Measurements from ENCODE around the gene PHOX2B.
"Not testable (repeated sequence)": the region's sequence is repeated elsewhere in the genome, so short reads cannot be mapped to it uniquely, and the experiment has no call there.

PHOX2B gene

GRCh38 chr4:41744572-41745291 lies 3.8 kb downstream of the PHOX2B start:
- no peak overlapping the region for H3K27ac ChIP-seq
- no peak overlapping the region for H2AFZ ChIP-seq (ENCODE audit: low read depth)
- TF ChIP-seq, protein P1, sequence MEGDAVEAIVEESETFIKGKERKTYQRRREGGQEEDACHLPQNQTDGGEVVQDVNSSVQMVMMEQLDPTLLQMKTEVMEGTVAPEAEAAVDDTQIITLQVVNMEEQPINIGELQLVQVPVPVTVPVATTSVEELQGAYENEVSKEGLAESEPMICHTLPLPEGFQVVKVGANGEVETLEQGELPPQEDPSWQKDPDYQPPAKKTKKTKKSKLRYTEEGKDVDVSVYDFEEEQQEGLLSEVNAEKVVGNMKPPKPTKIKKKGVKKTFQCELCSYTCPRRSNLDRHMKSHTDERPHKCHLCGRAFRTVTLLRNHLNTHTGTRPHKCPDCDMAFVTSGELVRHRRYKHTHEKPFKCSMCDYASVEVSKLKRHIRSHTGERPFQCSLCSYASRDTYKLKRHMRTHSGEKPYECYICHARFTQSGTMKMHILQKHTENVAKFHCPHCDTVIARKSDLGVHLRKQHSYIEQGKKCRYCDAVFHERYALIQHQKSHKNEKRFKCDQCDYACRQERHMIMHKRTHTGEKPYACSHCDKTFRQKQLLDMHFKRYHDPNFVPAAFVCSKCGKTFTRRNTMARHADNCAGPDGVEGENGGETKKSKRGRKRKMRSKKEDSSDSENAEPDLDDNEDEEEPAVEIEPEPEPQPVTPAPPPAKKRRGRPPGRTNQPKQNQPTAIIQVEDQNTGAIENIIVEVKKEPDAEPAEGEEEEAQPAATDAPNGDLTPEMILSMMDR (conservative IDR thresholded peaks at IDR 0.05; ENCODE audit: low read depth, low read length), result no peak
- H3K27me3 ChIP-seq (ENCODE audit: insufficient read depth, low read depth), result no peaks in the 10 kb centered on the region
- H3K36me3 ChIP-seq (ENCODE audit: insufficient read depth), result no peaks in the 10 kb centered on the region
- no peak overlapping the region for H3K4me2 ChIP-seq
- no peak overlapping the region for H3K4me3 ChIP-seq (IDR thresholded peaks at IDR 0.05; ENCODE audit: insufficient read depth, low read depth, low read length)
- H3K79me2 ChIP-seq (ENCODE audit: insufficient read depth, low read depth), result no peaks in the 10 kb centered on the region
- H3K9ac ChIP-seq, result no peak overlapping the region
- H3K4me1 ChIP-seq (ENCODE audit: low read depth, poor library complexity, severe bottlenecking), result no peaks in the 10 kb centered on the region
- no peaks in the 10 kb centered on the region for H4K20me1 ChIP-seq (ENCODE audit: insufficient read depth)

GRCh38 chr4:41741354-41741753 lies 7.2 kb downstream of the PHOX2B start:
- Histone ChIP-seq H3K9ac (no peak overlapping the region), H4K20me1 (ENCODE audit: insufficient read depth) (no peaks in the 10 kb centered on the region), H3K27me3 (ENCODE audit: insufficient read depth, low read depth) (no peaks in the 10 kb centered on the region), H3K27ac (no peak overlapping the region), H3K79me2 (ENCODE audit: insufficient read depth, low read depth) (no peaks in the 10 kb centered on the region), H2AFZ (ENCODE audit: low read depth) (no peak overlapping the region), H3K4me2 (no peak overlapping the region), H3K4me1 (ENCODE audit: low read depth, poor library complexity, severe bottlenecking) (no peaks in the 10 kb centered on the region), H3K36me3 (ENCODE audit: insufficient read depth) (no peaks in the 10 kb centered on the region), H3K4me3 (IDR thresholded peaks at IDR 0.05; ENCODE audit: insufficient read depth, low read depth, low read length) (no peak overlapping the region)
- TF ChIP-seq, protein P1 (conservative IDR thresholded peaks at IDR 0.05; ENCODE audit: low read depth, low read length), result no peak

- H3K4me1 ChIP-seq (ENCODE audit: low read depth, poor library complexity, severe bottlenecking); H3K36me3 ChIP-seq (ENCODE audit: insufficient read depth); H3K27me3 ChIP-seq (ENCODE audit: insufficient read depth, low read depth); H3K4me2 ChIP-seq; H3K27ac ChIP-seq; H2AFZ ChIP-seq (ENCODE audit: low read depth); H3K9ac ChIP-seq; H3K79me2 ChIP-seq (ENCODE audit: insufficient read depth, low read depth); H3K4me3 ChIP-seq (IDR thresholded peaks at IDR 0.05; ENCODE audit: insufficient read depth, low read depth, low read length); H4K20me1 ChIP-seq (ENCODE audit: insufficient read depth): not testable (repeated sequence)
These were observed 11.0 kb downstream of the PHOX2B start for GRCh38 chr4:41737491-41737890.

GRCh38 chr4:41734371-41734770 lies 14.2 kb downstream of the PHOX2B start:
- Histone ChIP-seq H3K27ac (no peak overlapping the region), H3K4me3 (IDR thresholded peaks at IDR 0.05; ENCODE audit: insufficient read depth, low read depth, low read length) (no peak overlapping the region), H3K9ac (no peak overlapping the region), H3K27me3 (ENCODE audit: insufficient read depth, low read depth) (no peaks in the 10 kb centered on the region), H3K36me3 (ENCODE audit: insufficient read depth) (no peaks in the 10 kb centered on the region), H4K20me1 (ENCODE audit: insufficient read depth) (no peaks in the 10 kb centered on the region), H2AFZ (ENCODE audit: low read depth) (no peak overlapping the region), H3K79me2 (ENCODE audit: insufficient read depth, low read depth) (no peaks in the 10 kb centered on the region), H3K4me1 (ENCODE audit: low read depth, poor library complexity, severe bottlenecking) (no peaks in the 10 kb centered on the region), H3K4me2 (no peak overlapping the region)
- TF ChIP-seq, protein P1 (conservative IDR thresholded peaks at IDR 0.05; ENCODE audit: low read depth, low read length), result no peak

DNA sequence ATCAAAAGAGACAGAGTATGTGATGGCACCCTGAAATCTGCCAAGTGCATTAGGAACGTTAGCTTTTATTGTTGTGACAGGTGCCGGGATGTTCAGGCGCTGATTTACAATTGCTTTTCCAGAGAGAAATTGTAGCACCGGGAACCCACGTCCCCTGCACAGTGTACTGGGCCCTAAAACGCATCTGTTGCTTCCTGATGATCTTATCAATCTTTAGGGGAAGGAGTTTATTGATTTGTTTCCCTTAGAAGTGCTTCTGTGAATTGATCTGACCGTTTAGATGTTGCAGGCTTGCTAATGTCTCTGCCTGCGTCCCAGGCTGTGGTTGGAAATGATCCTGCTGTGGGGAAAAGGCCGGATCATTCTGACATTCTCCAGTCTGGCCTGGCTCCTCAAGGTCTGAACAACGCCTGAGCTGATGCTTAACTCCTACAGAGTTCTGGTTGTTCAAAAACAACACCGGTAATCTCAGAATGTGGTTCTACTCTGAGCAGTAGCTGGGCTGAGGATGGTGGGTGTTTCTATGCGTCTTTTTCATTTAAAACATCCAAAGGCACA lies 16.9 kb downstream of the PHOX2B start:
- no peaks in the 10 kb centered on the region for H3K4me1 ChIP-seq (ENCODE audit: low read depth, poor library complexity, severe bottlenecking)
- no peaks in the 10 kb centered on the region for H3K79me2 ChIP-seq (ENCODE audit: insufficient read depth, low read depth)
- TF ChIP-seq, protein P1 (conservative IDR thresholded peaks at IDR 0.05; ENCODE audit: low read depth, low read length), result no peak
- no peak overlapping the region for H3K27ac ChIP-seq
- H3K27me3 ChIP-seq (ENCODE audit: insufficient read depth, low read depth), result no peaks in the 10 kb centered on the region
- no peaks in the 10 kb centered on the region for H3K36me3 ChIP-seq (ENCODE audit: insufficient read depth)
- no peaks in the 10 kb centered on the region for H4K20me1 ChIP-seq (ENCODE audit: insufficient read depth)
- no peak overlapping the region for H3K9ac ChIP-seq
- no peak overlapping the region for H3K4me2 ChIP-seq
- no peak overlapping the region for H2AFZ ChIP-seq (ENCODE audit: low read depth)
- no peak overlapping the region for H3K4me3 ChIP-seq (IDR thresholded peaks at IDR 0.05; ENCODE audit: insufficient read depth, low read depth, low read length)
